GM21526 (cell line): ENCODE data around the gene STC2.

Experiments
- ATAC-seq: cut with Tn5 transposase; IDR thresholded peaks from one replicate; pipeline ENCODE4 v1.9.1; 2021; ENCODE audit warnings: moderate library complexity; ENCODE audit not compliant: unreplicated experiment, low FRiP score

STC2 gene

GRCh38 chr5:173268750-173269432 lies 59.3 kb downstream of the STC2 start:
- no peak for ATAC-seq

- ATAC-seq, result no peak
Measured at GRCh38 chr5:173265433-173265832, 62.8 kb downstream of the STC2 start.
